ENCODE results near the gene CHRNB1.

- TF ChIP-seq, protein P1, sequence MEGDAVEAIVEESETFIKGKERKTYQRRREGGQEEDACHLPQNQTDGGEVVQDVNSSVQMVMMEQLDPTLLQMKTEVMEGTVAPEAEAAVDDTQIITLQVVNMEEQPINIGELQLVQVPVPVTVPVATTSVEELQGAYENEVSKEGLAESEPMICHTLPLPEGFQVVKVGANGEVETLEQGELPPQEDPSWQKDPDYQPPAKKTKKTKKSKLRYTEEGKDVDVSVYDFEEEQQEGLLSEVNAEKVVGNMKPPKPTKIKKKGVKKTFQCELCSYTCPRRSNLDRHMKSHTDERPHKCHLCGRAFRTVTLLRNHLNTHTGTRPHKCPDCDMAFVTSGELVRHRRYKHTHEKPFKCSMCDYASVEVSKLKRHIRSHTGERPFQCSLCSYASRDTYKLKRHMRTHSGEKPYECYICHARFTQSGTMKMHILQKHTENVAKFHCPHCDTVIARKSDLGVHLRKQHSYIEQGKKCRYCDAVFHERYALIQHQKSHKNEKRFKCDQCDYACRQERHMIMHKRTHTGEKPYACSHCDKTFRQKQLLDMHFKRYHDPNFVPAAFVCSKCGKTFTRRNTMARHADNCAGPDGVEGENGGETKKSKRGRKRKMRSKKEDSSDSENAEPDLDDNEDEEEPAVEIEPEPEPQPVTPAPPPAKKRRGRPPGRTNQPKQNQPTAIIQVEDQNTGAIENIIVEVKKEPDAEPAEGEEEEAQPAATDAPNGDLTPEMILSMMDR (conservative IDR thresholded peaks at IDR 0.05): no peak
- no peak for TF ChIP-seq ZFX (IDR thresholded peaks at IDR 0.05)
Measured at GRCh38 chr17:7463372-7463846, 18.5 kb downstream of the CHRNB1 start.

Measured in C4-2B (cell line).